Neural cell (in vitro differentiated cells): ENCODE data around the gene RESF1. TPM values are rescaled to one million over a fixed set of nuclear protein-coding genes. Genes with fewer than 3 reads are reported as not detected.

Experiments
- H2AFZ ChIP-seq: fragments of 200-600, 300-800 bp; sonication (generic), shearing (Covaris generic); 2 replicates; pipeline ENCODE4 v1.6.0; 2014; ENCODE audit warnings: low read depth, mild to moderate bottlenecking, antibody characterized with exemption, low read length, moderate library complexity
- H3F3A ChIP-seq: fragments of 200-600 bp; shearing (Covaris generic); 2 replicates; pipeline ENCODE4 v1.6.1; 2016; ENCODE audit warnings: mild to moderate bottlenecking, moderate library complexity, mixed read lengths, antibody characterized with exemption, low read length; ENCODE audit not compliant: insufficient read depth, poor library complexity, severe bottlenecking
- H3K27ac ChIP-seq: fragments of 200-600, 300-800 bp; sonication (generic), shearing (Covaris generic); 2 replicates; pipeline ENCODE4 v1.5.1; 2014; ENCODE audit warnings: mild to moderate bottlenecking, low read length, moderate library complexity
- H3K27me3 ChIP-seq: fragments of 300-800, 200-600 bp; sonication (generic), shearing (Covaris generic); 2 replicates; pipeline ENCODE4 v1.6.0; 2014; ENCODE audit warnings: mild to moderate bottlenecking, low read depth, low read length, moderate library complexity; ENCODE audit not compliant: insufficient read depth
- H3K36me3 ChIP-seq: fragments of 300-800, 200-600 bp; sonication (generic), shearing (Covaris generic); 2 replicates; pipeline ENCODE4 v1.5.1; 2014; ENCODE audit warnings: mild to moderate bottlenecking, antibody characterized with exemption, low read length, moderate library complexity; ENCODE audit not compliant: insufficient read depth
- H3K4me2 ChIP-seq: fragments of 300-800, 200-600 bp; sonication (generic), shearing (Covaris generic); 2 replicates; pipeline ENCODE4 v1.6.0; 2014; ENCODE audit warnings: mild to moderate bottlenecking, low read length
- H3K4me3 ChIP-seq: fragments of 300-800, 200-600 bp; sonication (generic), shearing (Covaris generic); 2 replicates; pipeline ENCODE4 v1.5.1; 2014; ENCODE audit warnings: mild to moderate bottlenecking, low read length, moderate library complexity
- H3K79me2 ChIP-seq: fragments of 200-600 bp; shearing (Covaris generic); replicated peaks from 2 replicates; pipeline ENCODE4 v1.6.0; 2014; ENCODE audit warnings: mild to moderate bottlenecking, low read length, moderate library complexity; ENCODE audit not compliant: insufficient read depth
- H3K9ac ChIP-seq: fragments of 300-800, 200-600 bp; sonication (generic), shearing (Covaris generic); 2 replicates; pipeline ENCODE4 v1.6.1; 2016; ENCODE audit warnings: mild to moderate bottlenecking, low read length, mixed read lengths
- H3K9me2 ChIP-seq: fragments of 200-600 bp; shearing (Covaris generic); 2 replicates; pipeline ENCODE4 v1.6.1; 2016; ENCODE audit warnings: mild to moderate bottlenecking, low read length, mixed read lengths; ENCODE audit not compliant: insufficient read depth
- H3K9me3 ChIP-seq: fragments of 200-600, 300-800 bp; sonication (generic), shearing (Covaris generic); 2 replicates; pipeline ENCODE4 v1.6.1; 2016; ENCODE audit warnings: mild to moderate bottlenecking, mixed run types, low read length, moderate library complexity, mixed read lengths
- H4K20me1 ChIP-seq: fragments of 200-600 bp; shearing (Covaris generic); 2 replicates; pipeline ENCODE4 v1.6.1; 2016; ENCODE audit warnings: mild to moderate bottlenecking, mixed run types; ENCODE audit not compliant: insufficient read depth
- CTCF ChIP-seq: fragments of 450-650 bp; IDR thresholded peaks from 2 replicates; pipeline ENCODE4 v1.5.1; 2014; ENCODE audit warnings: antibody characterized with exemption, mild to moderate bottlenecking, moderate library complexity; ENCODE audit not compliant: poor library complexity, severe bottlenecking
- EP300 ChIP-seq: fragments of 450-650 bp; conservative IDR thresholded peaks from 2 replicates; pipeline ENCODE4 v1.6.1; 2014; ENCODE audit warnings: antibody characterized with exemption, mild to moderate bottlenecking, moderate library complexity; ENCODE audit not compliant: poor library complexity, severe bottlenecking
- EZH2 ChIP-seq: fragments of 200-600, 300-800 bp; shearing (Covaris generic), sonication (generic); IDR thresholded peaks from 2 replicates; pipeline ENCODE4 v1.6.1; 2014; ENCODE audit warnings: antibody characterized with exemption, low read length, borderline replicate concordance, mild to moderate bottlenecking; ENCODE audit not compliant: insufficient read depth, poor library complexity, severe bottlenecking
- MXI1 ChIP-seq: fragments of 450-650 bp; conservative IDR thresholded peaks from 2 replicates; pipeline ENCODE4 v1.6.1; 2014; ENCODE audit warnings: antibody characterized with exemption, mild to moderate bottlenecking; ENCODE audit not compliant: poor library complexity, severe bottlenecking
- POLR2AphosphoS5 ChIP-seq: IDR thresholded peaks from 2 replicates; pipeline ENCODE4 v1.6.1; 2012
- RAD21 ChIP-seq: fragments of 450-650 bp; conservative IDR thresholded peaks from 2 replicates; pipeline ENCODE4 v1.6.1; 2014; ENCODE audit warnings: antibody characterized with exemption, mild to moderate bottlenecking, moderate library complexity
- REST ChIP-seq: IDR thresholded peaks from 2 replicates; pipeline ENCODE4 v1.6.1; 2012; ENCODE audit warnings: borderline replicate concordance
- SMC3 ChIP-seq: fragments of 450-650 bp; conservative IDR thresholded peaks from 2 replicates; pipeline ENCODE4 v1.6.1; 2014; ENCODE audit warnings: antibody characterized with exemption, mild to moderate bottlenecking, moderate library complexity; ENCODE audit not compliant: poor library complexity
- TAF1 ChIP-seq: IDR thresholded peaks from 2 replicates; pipeline ENCODE4 v1.6.1; 2012; ENCODE audit warnings: low read depth
- polyA plus RNA-seq: library from polyadenylated mRNA; depleted of rRNA; stranded (reverse); fragments of >200 nt; gene quantifications from 2 replicates; pipeline ENCODE4 v1.2.3, GENCODE V29; 2014

The RESF1 gene
- polyA plus RNA-seq, 1 donor from 2014 or later, result 37.0 TPM

GRCh38 chr12:31915446-31915845 lies 43.8 kb upstream of the RESF1 start:
- Histone ChIP-seq H3K9me2 (no peaks in the 10 kb centered on the region), H3K9me3 (no peaks in the 10 kb centered on the region), H3K36me3 (no peaks in the 10 kb centered on the region), H3K27me3 (no peaks in the 10 kb centered on the region), H3K79me2 (no peaks in the 10 kb centered on the region), H3K9ac (no peak overlapping the region), H3K4me2 (no peak overlapping the region), H4K20me1 (no peaks in the 10 kb centered on the region), H2AFZ (no peak overlapping the region), H3K27ac (no peak overlapping the region), H3K4me3 (no peak overlapping the region), H3F3A (no peaks in the 10 kb centered on the region)
- TF ChIP-seq TAF1, result no peak
- TF ChIP-seq MXI1, result no peak
- no peak for TF ChIP-seq REST
- TF ChIP-seq CTCF, result no peak
- no peak for TF ChIP-seq POLR2AphosphoS5
- no peak for TF ChIP-seq RAD21
- no peak for TF ChIP-seq EZH2
- no peak for TF ChIP-seq SMC3
- TF ChIP-seq EP300, result no peak

GRCh38 chr12:31922341-31923062 lies 36.7 kb upstream of the RESF1 start:
- Histone ChIP-seq H2AFZ (no peak overlapping the region), H3K4me2 (no peak overlapping the region), H3K4me3 (no peak overlapping the region), H3F3A (no peaks in the 10 kb centered on the region), H3K9ac (no peak overlapping the region), H3K79me2 (no peaks in the 10 kb centered on the region), H3K27ac (no peak overlapping the region), H3K27me3 (no peaks in the 10 kb centered on the region), H3K9me2 (no peaks in the 10 kb centered on the region), H3K9me3 (peaks cover 5% of the 10 kb centered on the region), H4K20me1 (no peaks in the 10 kb centered on the region), H3K36me3 (no peaks in the 10 kb centered on the region)
- TF ChIP-seq SMC3 (no peak), CTCF (no peak), TAF1 (no peak), RAD21 (no peak), MXI1 (no peak), EZH2 (no peak), POLR2AphosphoS5 (no peak), REST (no peak), EP300 (no peak)
